T-helper 1 cell (primary cell): ENCODE data around the gene THBS4.
A peak's percentile ranks its signal among the peaks of the same experiment; 100 is the strongest.

Experiments
- DNase-seq, 5 donors: peaks; one replicate each; pipeline ENCODE4 v3.0.0-alpha.2; 2012 to 2020
- total RNA-seq, 4 donors: gene quantifications; one replicate each; lab custom pipeline; 2026; lab: John Stamatoyannopoulos, UW

Gene THBS4
- total RNA-seq: 0.12 to 0.46 (median 0.33) reads per million in 4 donors

DNA sequence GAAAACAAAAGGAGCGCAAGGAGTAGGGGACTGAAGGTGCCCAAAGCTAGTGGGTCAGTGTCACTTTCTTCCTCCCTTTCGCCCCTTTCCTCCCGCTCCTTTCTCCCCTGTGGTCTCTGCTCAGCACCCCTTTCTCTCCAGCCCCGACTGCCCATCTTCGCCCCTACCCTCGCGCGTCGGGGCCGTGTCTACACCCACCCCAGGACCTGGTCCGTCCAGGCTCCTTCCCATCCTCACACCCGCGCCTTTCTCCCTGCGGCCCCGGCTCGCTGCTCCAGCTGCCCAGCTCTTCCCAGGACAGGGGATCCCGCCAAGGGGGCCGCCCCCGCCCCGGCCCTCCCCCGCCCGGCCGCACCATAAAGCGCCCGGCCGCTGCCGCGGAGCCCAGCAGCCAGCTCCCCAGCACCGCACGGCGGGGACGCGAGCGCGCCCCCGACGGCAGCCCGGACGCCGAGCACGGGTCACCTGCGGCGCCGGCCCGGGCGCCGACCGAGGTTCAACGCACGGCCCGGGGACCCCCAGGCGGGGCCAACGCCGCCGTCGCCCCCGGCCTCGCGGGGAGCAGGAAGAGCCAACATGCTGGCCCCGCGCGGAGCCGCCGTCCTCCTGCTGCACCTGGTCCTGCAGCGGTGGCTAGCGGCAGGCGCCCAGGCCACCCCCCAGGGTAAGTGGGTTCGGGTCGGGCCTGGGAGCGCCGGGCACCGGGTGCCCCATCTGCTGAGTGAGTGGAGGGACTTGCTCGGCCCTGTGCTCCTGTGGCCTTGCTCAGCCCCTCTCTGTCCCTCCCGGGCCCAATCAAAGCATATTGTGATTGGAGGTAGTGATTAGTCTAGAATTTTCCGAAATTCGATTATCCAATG, at the start of gene THBS4:
TSS of gene THBS4 (plus strand) at position 387 of the 860 bp plus-strand sequence. CDS start at position 577, 190 bp downstream.
- no peak for DNase-seq

- peak in 1 of 5 donors; percentile 24 for DNase-seq
Measured at GRCh38 chr5:79986260-79986659, 48.9 kb upstream of the THBS4 start.

- DNase-seq: peak in 1 of 5 donors; percentile 92
Measured at GRCh38 chr5:79990205-79990597, 44.9 kb upstream of the THBS4 start.

GRCh38 chr5:79990598-79991507, 44.3 kb upstream of the THBS4 start, which contains the start of gene MTX3:
Gene MTX3, minus strand, starts transcription at chr5:79991262. Its CDS starts 24 bp downstream, at chr5:79991238.
- DNase-seq: peak; percentile 65 to 94 (median 78)

DNA sequence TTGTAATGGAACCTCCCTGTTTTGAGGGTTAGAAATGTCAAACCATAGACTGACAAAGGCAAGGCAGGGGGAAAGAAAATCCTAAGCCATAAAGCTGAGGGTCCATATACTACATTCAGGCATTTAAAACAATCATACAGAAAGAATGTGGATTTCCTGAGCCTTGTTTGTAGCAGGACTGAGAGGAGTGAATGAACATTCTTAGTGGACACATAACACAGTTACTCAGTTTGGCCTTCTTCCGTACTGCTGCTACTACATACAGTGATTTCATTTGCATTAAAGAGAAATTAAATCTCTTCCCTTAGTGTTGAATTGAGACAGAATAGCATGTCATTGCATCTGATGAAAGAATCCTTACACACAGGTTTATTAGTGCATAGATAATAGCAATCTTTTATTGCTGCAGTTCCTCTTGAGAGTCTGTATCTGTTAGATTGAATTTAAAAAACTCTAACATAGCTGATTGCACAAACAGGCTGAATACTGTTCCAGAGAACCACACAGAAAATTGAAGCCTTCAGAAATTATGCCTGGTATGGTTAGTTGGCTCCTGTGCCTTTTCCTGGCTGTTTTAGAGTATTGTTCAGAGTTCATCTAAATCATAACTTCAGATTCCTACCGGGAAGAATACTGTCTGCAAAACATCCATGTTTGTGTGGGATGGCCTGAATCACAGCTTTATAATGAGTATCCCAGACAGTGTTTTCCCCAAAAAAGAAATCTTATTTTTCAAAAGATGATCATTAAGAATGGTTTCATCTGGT, 42.1 kb upstream of the THBS4 start:
- DNase-seq: no peak

DNA sequence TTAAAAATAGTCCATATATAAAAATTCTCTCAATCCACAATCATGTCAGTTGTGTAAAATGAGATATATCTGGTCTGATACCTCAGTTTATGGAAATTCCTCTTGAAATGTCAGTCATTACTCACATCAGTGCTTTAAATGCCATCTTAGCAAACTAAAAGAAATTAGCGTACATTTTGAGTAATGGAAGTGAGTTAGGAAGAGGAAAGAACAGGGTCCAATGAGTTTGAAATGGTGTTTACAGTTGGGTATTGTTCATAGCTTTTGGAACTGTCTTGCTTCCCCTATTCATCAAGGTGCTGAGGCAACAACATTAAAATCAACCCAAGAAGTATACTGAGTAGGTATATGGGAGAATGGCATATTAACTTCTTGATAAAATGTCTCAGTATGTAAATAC, 35.4 kb upstream of the THBS4 start:
- no peak for DNase-seq

- DNase-seq: no peak
Measured at GRCh38 chr5:80002677-80003076, 32.5 kb upstream of the THBS4 start.

DNA sequence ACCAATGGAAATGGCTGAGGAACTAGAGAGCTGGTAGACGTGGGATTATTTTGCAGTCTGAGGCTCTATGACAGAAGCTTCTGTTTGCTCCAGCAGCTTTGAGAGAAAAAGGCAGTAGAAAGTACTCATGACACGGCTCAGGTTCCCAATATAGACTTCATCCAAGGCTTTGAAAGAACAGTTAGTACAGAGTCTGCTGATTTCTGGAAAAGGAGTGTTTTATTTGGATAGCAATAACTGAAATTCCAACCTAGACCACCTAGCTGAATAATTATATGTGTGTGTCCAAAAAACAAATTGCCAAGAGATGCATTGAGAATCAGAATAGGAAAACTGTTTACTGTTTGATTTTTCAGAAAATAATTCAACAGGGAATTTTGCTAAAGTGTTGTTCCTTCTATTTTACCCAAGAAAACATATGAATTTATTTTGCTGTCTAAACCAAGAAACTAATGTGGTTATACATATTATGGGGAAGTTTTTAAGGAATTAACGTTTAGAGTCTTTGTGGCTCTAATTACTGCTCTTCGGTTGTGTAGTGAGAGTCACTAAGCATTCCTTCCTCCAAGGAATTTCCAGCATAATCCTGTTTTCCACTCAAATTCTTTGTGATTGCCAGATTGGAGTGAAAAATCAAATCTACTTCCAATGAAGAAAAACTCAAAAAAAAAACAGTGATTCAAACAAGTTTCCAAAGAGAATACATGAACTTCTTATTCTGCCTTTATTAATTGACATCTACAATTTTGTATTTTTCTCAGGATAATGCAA, 26.0 kb upstream of the THBS4 start:
- DNase-seq: no peak

DNA sequence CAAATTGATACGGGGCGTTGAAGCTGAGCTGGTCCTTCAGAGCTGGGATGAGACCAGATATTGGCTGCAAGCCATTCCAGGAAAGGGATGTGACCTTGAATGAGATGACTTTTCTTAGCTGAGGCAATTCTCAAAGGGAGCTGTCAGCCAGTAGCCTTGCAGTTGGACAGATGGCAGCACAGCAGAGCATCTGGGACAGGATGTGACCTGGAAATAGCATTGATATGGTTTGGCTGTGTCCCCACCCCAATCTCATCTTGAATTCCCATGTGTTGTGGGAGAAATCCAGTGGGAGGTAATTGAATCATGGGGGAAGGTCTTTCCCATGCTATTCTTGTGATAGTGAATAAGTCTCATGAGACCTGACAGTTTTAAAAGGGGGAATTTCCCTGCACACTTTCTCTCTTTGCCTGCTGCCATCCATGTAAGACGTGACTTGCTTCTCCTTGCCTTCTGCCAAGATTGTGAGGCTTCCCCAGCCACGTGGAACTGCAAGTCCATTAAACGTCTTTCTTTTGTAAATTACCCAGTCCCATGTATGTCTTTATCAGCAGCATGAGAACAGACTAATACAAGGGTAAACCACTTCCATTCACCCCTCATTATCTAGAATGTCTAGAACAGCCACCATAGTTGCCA, 24.3 kb upstream of the THBS4 start:
- DNase-seq: no peak

GRCh38 chr5:80025069-80025468, 10.1 kb upstream of the THBS4 start:
- DNase-seq: no peak

DNA sequence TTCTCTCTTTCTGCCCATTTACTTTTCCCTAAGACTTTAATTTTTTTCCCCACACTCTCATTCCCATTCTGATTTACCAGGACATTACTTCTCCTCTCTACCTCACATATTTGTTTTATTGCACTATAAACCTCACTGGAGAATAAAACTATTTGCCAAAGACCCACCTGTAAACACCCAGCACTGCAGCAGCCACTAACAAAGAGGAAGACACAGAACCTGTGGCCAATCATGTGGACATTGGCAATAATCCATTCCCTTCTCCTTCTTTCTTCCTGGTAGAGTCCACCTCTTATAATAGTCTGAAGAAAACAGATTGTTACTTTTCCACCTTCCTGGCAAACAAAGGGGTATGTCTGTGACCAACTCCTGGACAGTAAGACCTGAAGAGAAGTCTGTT, 8.3 kb upstream of the THBS4 start:
- DNase-seq: no peak

DNA sequence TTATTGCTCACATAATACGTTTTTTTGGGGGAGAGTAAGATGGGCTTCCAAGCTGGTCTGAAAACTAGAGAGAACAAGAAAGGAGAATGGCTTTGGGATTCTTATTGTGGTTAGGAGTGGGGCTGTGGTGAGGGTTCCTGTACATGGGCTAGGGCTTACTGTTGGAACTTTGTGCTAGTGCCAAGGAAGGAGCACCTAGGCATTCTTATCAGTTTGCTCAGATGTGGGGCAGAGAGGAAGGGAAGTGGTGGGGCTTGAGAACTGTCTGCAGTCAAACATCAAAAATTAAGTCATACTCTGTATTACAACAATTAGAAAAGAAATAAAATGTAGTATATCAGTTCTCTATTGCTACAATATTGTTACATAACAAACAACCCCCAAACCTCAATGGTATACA, 4.0 kb upstream of the THBS4 start:
- no peak for DNase-seq

DNA sequence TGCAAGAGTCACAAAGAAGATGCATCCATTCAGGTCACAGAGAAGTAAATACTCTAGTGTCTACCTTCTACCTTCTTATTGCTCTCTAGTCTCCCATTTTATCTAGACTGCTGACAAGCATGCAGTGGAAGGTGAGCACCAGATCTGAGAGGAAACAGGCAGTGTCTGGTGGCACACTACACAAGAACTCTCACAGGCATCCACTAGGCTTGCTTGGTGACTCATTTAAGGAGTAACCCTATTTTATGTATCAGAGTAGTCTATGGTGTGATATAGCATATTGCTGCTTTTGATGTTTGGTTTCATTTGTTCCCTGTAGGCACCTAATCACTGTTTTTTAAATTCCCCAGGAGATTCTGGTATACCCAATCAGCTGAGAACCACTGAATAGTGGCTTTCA, 1.6 kb upstream of the THBS4 start:
- DNase-seq: peak in 1 of 5 donors; percentile 82

- no peak for DNase-seq
Measured at GRCh38 chr5:80034559-80034958, 589 bp upstream of the THBS4 start.

- no peak for DNase-seq
Measured at GRCh38 chr5:80035839-80036238, 691 bp downstream of the THBS4 start.

DNA sequence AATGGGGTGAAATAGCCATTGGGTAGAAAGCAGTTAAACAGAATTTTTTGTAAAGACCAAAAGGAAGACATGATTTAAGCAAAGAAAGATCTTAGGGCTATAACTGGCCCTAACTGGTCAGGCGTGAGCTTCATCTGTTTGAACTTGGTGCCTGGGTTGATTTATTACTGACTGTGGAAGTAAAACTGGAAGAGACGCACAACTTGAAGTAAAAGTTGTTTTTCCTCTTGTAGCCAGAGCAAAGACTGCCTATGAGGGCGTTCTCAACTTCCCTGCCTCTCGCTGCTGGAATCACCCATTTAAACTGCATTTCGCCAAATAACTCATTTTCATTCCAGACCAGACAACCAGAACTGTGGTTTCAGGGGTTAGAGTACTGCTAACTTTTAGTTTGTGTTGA, 1.5 kb downstream of the THBS4 start:
- no peak for DNase-seq

- DNase-seq: peak in 1 of 5 donors; percentile 84
Measured at GRCh38 chr5:80037366-80037765, 2.2 kb downstream of the THBS4 start.

GRCh38 chr5:80039650-80040049, 4.5 kb downstream of the THBS4 start:
- DNase-seq: no peak

GRCh38 chr5:80041527-80041926, 6.4 kb downstream of the THBS4 start:
- DNase-seq: no peak

DNA sequence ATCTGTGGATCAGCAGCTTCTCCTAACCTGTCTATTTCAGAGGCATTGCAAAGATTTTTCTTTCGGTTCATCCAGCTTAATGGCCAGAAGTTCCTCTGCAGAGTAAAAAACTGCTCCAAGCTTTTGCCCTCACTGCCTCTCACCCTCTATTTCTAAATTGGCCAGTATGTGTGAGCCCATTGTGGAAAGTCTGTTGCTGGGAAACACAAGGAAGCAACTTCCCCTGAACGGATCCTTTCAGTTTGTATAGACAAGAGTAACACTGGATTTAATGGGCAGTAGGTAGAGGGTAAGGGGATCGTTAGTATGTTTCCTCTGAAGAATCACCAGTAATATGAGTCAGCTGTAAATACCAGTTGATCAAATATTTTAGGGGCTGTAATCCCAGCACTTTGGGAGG, 7.2 kb downstream of the THBS4 start:
- no peak for DNase-seq

DNA sequence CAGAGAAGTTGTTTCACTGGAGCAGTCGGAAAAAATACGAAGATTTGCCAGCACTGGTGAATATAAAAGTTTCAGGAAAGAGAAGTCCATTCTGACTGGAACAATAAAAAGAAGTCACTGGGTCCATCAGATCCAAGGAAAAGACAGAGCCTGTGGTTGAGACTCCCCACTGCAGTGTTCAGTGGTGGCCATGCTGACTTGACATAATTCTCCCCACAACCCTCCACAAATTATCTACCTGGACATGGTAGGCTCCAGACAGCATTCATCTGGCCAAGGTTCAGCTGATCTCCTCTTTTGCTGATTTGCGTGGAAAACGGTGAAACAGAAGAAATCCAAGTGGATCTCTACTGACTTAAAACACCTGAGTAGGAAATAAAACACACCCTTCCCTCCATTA, 8.0 kb downstream of the THBS4 start:
- DNase-seq: no peak
